ENCODE measurements around the gene PIP5K1C.

Gene PIP5K1C

DNA sequence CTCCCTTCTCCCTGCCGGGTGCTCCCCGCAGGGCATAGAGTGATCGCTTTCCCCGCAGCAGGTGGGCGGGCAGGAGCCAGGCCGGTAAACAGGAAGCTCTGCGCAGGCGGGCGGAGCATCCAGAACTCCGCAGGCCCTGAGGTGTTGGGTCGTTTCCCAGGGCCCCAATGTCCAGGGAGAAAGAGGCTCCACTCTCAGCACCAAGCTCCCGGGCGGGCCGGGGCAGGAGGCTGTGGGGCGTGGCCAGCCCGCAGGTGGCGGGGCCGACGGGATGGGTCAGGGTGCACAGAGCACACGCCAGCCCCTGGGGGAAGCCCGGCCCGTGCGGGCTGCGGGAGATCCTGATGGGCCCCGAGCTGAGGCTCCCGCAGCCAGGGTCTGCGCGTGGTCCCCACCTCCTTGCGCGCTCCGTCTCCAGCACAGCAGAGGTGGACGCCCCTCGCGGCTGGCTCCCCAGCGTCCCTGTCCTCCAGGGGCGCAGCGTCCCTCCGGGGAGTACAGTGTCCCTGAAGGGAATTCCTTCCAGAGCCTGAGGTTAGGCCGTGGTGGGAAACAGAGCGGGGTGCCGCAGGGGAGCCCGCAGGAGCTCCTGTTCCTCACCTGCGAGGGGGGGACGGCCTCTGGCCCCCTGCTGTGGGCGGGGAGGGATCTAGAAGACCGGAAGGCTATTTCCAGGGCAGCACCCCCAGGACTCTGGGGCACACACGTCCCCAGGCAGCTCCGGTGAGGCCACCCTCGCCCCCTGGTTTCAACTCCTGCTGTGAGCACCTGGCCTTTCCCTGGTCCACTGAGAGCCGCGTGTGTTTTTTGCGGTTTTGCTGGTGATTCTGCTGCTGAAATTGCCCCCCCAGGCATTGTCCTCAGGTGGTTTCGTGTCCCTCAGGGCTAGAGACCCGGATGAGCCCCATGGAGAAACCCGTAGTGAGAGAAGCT is 12.2 kb downstream of the PIP5K1C start:
- DNase-seq (ENCODE audit: low read depth): peak; percentile 53
- TF ChIP-seq CTCF (conservative IDR thresholded peaks at IDR 0.05; ENCODE audit: low read depth, low read length): no peak
- no peak overlapping the region for H3K4me3 ChIP-seq (ENCODE audit: low read depth, low read length)

- H3K4me3 ChIP-seq (ENCODE audit: low read depth, low read length): no peak overlapping the region
- no peak for TF ChIP-seq CTCF (conservative IDR thresholded peaks at IDR 0.05; ENCODE audit: low read depth, low read length)
- no peak for DNase-seq (ENCODE audit: low read depth)
Measured at GRCh38 chr19:3687393-3687773, 12.9 kb downstream of the PIP5K1C start.

GRCh38 chr19:3684817-3685410 is 15.4 kb downstream of the PIP5K1C start:
- TF ChIP-seq CTCF (conservative IDR thresholded peaks at IDR 0.05; ENCODE audit: low read depth, low read length): peak; percentile 34
- peak; percentile 35 for DNase-seq (ENCODE audit: low read depth)
- H3K4me3 ChIP-seq (ENCODE audit: low read depth, low read length): no peak overlapping the region

DNA sequence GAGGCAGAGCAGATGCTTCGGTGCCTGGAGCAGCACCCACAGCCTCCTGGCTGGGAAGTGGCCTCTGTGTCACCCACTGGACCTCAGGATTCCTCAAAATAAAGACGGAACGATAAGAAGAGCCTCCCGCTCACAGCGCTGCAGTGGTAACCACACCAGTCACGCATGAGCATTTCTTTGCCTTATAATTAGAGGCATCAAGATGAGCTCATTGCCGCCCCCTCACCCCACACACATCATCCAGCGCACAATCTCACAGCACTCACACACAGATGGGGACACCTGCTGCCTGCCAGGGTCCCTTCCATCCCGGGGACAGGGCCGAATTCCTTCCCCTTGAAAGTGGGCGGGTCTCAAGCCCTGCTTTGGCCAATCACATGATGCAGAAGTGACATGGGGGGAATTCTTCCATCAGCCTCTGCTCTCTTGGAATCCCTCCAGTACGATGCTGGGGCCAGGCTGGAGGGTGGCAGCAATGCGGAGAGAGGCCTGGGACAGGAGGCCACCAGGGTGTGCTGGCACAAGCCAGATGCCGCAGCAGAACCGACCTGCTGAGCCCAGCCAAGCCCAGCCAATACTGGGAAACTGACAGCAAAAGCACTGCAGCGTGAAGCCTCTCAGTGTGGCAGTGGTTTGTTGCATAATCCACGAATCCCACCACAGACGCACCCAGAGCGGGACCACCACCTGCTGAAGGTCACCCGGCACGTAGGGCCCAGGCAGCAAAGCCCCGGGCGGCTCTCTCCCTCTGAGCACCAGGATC is 16.0 kb downstream of the PIP5K1C start:
- H3K4me3 ChIP-seq (ENCODE audit: low read depth, low read length): no peak overlapping the region
- DNase-seq (ENCODE audit: low read depth): peak; percentile 93
- TF ChIP-seq CTCF (conservative IDR thresholded peaks at IDR 0.05; ENCODE audit: low read depth, low read length): no peak

GRCh38 chr19:3683405-3684053 is 16.7 kb downstream of the PIP5K1C start:
- no peak overlapping the region for H3K4me3 ChIP-seq (ENCODE audit: low read depth, low read length)
- no peak for TF ChIP-seq CTCF (conservative IDR thresholded peaks at IDR 0.05; ENCODE audit: low read depth, low read length)
- peak; percentile 98 for DNase-seq (ENCODE audit: low read depth)

- H3K4me3 ChIP-seq (ENCODE audit: low read depth, low read length): no peak overlapping the region
- DNase-seq (ENCODE audit: low read depth): peak; percentile 95
- no peak for TF ChIP-seq CTCF (conservative IDR thresholded peaks at IDR 0.05; ENCODE audit: low read depth, low read length)
Measured at GRCh38 chr19:3682741-3683404, 17.4 kb downstream of the PIP5K1C start.
